ENCODE results near the gene ZSWIM3.

The ZSWIM3 gene

GRCh38 chr20:45919542-45920399 is 62.4 kb downstream of the ZSWIM3 start:
- Mint-ChIP-seq H3K4me1 (peaks cover 8% of the 10 kb centered on the region), H3K27ac (no peak overlapping the region), H3K4me3 (no peak overlapping the region), H3K9me3 (no peaks in the 10 kb centered on the region), H3K36me3 (no peaks in the 10 kb centered on the region), H3K27me3 (peaks cover 8% of the 10 kb centered on the region)

GRCh38 chr20:45920462-45921336 is 63.3 kb downstream of the ZSWIM3 start:
- no peak overlapping the region for H3K27ac Mint-ChIP-seq
- H3K4me1 Mint-ChIP-seq = peaks cover 8% of the 10 kb centered on the region
- peaks cover 6% of the 10 kb centered on the region for H3K27me3 Mint-ChIP-seq
- H3K9me3 Mint-ChIP-seq = no peaks in the 10 kb centered on the region
- H3K36me3 Mint-ChIP-seq = no peaks in the 10 kb centered on the region
- H3K4me3 Mint-ChIP-seq = no peak overlapping the region

GRCh38 chr20:45921337-45922189 is 64.1 kb downstream of the ZSWIM3 start:
- Mint-ChIP-seq H3K4me3 (no peak overlapping the region), H3K27ac (peak overlapping the region; percentile 43), H3K9me3 (no peaks in the 10 kb centered on the region), H3K36me3 (no peaks in the 10 kb centered on the region), H3K27me3 (peaks cover 3% of the 10 kb centered on the region), H3K4me1 (peaks cover 8% of the 10 kb centered on the region)

- Mint-ChIP-seq H3K27me3 (peaks cover 1% of the 10 kb centered on the region), H3K36me3 (no peaks in the 10 kb centered on the region), H3K9me3 (no peaks in the 10 kb centered on the region), H3K4me3 (no peak overlapping the region), H3K27ac (no peak overlapping the region), H3K4me1 (peaks cover 8% of the 10 kb centered on the region)
These were observed 67.2 kb downstream of the ZSWIM3 start for GRCh38 chr20:45924391-45925261.

GRCh38 chr20:45925821-45926506 is 68.5 kb downstream of the ZSWIM3 start:
- no peak overlapping the region for H3K4me3 Mint-ChIP-seq
- peaks cover 1% of the 10 kb centered on the region for H3K27me3 Mint-ChIP-seq
- H3K9me3 Mint-ChIP-seq = no peaks in the 10 kb centered on the region
- no peak overlapping the region for H3K27ac Mint-ChIP-seq
- H3K36me3 Mint-ChIP-seq = no peaks in the 10 kb centered on the region
- H3K4me1 Mint-ChIP-seq = peaks cover 8% of the 10 kb centered on the region

- H3K4me3 Mint-ChIP-seq = no peak overlapping the region
- peaks cover under 1% of the 10 kb centered on the region for H3K27me3 Mint-ChIP-seq
- no peak overlapping the region for H3K27ac Mint-ChIP-seq
- no peaks in the 10 kb centered on the region for H3K36me3 Mint-ChIP-seq
- H3K4me1 Mint-ChIP-seq = peaks cover 6% of the 10 kb centered on the region
- no peaks in the 10 kb centered on the region for H3K9me3 Mint-ChIP-seq
These were observed 69.3 kb downstream of the ZSWIM3 start for GRCh38 chr20:45926731-45927070.

GRCh38 chr20:45927071-45927878 is 69.9 kb downstream of the ZSWIM3 start:
- no peaks in the 10 kb centered on the region for H3K27me3 Mint-ChIP-seq
- H3K4me1 Mint-ChIP-seq = peaks cover 3% of the 10 kb centered on the region
- no peak overlapping the region for H3K4me3 Mint-ChIP-seq
- H3K36me3 Mint-ChIP-seq = no peaks in the 10 kb centered on the region
- no peak overlapping the region for H3K27ac Mint-ChIP-seq
- no peaks in the 10 kb centered on the region for H3K9me3 Mint-ChIP-seq
